ENCODE results near the gene SLC50A1. TPM values are rescaled to one million over a fixed set of nuclear protein-coding genes. Genes with fewer than 3 reads are reported as not detected.

SLC50A1 gene
- total RNA-seq, 5 donors from 2014 or later (not counting 1 experiment from before 2014, with no cell fraction given), result 20.7 to 34.9 (median 30.8) TPM

DNA sequence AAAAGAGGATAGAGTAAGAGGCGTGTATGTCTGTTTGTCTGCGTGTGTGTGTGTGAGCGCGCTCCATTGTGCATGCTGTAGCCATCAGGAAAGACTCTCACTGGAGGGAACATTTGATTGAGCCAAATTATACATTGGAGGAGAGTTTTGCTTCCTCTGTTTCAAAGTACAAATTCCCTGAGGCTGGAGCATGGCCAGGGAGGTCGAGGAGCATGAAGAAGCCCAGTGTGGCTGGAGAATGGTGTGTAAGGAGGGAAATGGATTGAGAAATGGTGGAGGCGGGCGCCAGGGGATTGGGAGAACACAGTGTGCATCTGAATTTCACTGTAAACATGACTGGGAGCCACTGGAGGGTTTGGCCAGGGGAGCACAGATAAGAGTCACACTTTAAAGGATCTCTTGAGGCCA is 30.0 kb upstream of the SLC50A1 start:
- Histone ChIP-seq H3K27ac (ENCODE audit: low read length) (no peak overlapping the region), H3K9me3 (no peaks in the 10 kb centered on the region), H3K4me3 (ENCODE audit: control insufficient read depth in 1 of 2, extremely low read depth in 1 of 2, low read length in 1 of 2) (no peak overlapping the region), H3K4me1 (ENCODE audit: control insufficient read depth in 1 of 2, extremely low read depth in 1 of 2, insufficient read depth in 2 of 2, low read length in 2 of 2) (no peaks in the 10 kb centered on the region), H3K36me3 (ENCODE audit: control insufficient read depth in 2 of 2, extremely low read depth in 1 of 2, insufficient read depth in 1 of 2, low read length in 1 of 2) (no peaks in the 10 kb centered on the region), H3K27me3 (replicated peaks in 1 of 2; ENCODE audit: control insufficient read depth in 2 of 2, extremely low read depth in 1 of 2, insufficient read depth in 2 of 2, low read length in 1 of 2) (peaks cover 0 to 6% of the 10 kb centered on the region in 2 experiments)
- H3K27ac Mint-ChIP-seq, result no peak overlapping the region
- no peaks in the 10 kb centered on the region for H3K36me3 Mint-ChIP-seq
- POLR2A ChIA-PET, result interaction anchor here in 1 of 2 donors (0.7 kb wide), 1 partner anchor 25 kb away, joined by 4 read pairs; no protein-coding TSS in a partner anchor
- peaks cover 0 to 4% of the 10 kb centered on the region in 2 donors for H3K27me3 Mint-ChIP-seq
- CTCF ChIA-PET, result no interaction called here
- DNase-seq, result no peak
- WGBS (ENCODE audit: insufficient coverage), result 88% methylated on average over 6 of the region's 7 CpGs
- H3K4me3 Mint-ChIP-seq, result no peak overlapping the region
- peaks cover 0 to 7% (median 0%) of the 10 kb centered on the region in 3 donors for H3K4me1 Mint-ChIP-seq
- no peaks in the 10 kb centered on the region for H3K9me3 Mint-ChIP-seq
- ATAC-seq (replicated peaks in 1 of 4), result no peak

- POLR2A ChIA-PET, result no interaction called here
- no CpG with 5 or more reads among the region's 6 CpGs for WGBS (ENCODE audit: insufficient coverage)
These were observed 28.8 kb upstream of the SLC50A1 start for GRCh38 chr1:155106862-155107261.

DNA sequence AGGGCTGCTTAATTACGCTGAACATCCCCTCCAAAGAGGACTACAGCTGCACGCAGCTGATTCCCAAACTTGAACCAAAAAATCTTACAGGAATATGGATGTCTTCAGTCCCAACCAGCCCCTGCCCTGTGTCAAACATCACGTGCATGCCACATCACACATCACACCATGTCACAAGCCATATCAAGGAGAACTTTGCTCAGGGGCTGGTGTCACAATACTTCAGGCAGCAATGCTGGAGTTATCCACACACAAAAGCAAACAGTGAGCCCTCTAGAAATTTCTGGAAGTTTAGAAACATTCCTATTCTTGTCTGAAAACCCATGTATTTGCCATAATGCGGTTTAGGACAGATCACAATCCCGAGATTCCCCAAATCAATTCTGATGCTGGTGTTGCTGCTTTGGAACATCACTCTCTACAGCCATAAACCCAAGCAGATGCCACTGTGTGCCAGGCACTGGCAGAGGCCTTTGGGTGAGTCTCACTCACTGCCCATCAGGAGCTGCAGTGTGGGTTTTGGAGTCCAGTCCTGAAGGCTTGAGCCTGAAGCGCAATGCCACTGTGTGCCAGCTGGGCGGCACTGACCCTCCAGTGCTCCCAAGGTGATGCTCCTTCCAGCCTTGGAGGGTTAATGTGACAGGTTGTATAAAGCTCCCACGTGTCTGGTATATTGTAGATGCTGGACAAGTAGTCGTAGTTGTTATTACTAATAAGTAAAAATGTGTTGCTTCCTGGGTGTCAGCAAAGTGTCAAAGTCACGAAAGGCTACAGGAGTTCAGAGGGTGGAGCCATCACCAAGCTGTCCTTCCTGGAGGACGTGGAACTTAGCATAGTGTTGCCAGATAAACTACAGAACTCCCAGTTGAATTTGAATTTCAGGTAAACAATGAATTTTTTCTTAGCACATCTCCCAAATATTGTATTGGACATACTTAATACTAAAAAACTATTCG is 28.1 kb upstream of the SLC50A1 start:
- Mint-ChIP-seq H3K9me3 (no peaks in the 10 kb centered on the region), H3K36me3 (no peaks in the 10 kb centered on the region), H3K4me3 (no peak overlapping the region), H3K27ac (no peak overlapping the region), H3K27me3 (peaks cover 0 to 1% of the 10 kb centered on the region in 2 donors), H3K4me1 (peaks cover 0 to 7% (median 0%) of the 10 kb centered on the region in 3 donors)
- Histone ChIP-seq H3K36me3 (ENCODE audit: control insufficient read depth in 2 of 2, extremely low read depth in 1 of 2, insufficient read depth in 1 of 2, low read length in 1 of 2) (no peaks in the 10 kb centered on the region), H3K27me3 (replicated peaks in 1 of 2; ENCODE audit: control insufficient read depth in 2 of 2, extremely low read depth in 1 of 2, insufficient read depth in 2 of 2, low read length in 1 of 2) (peaks cover 0 to 15% of the 10 kb centered on the region in 2 experiments), H3K27ac (ENCODE audit: low read length) (no peak overlapping the region), H3K4me1 (ENCODE audit: control insufficient read depth in 1 of 2, extremely low read depth in 1 of 2, insufficient read depth in 2 of 2, low read length in 2 of 2) (no peaks in the 10 kb centered on the region), H3K4me3 (ENCODE audit: control insufficient read depth in 1 of 2, extremely low read depth in 1 of 2, low read length in 1 of 2) (no peak overlapping the region), H3K9me3 (no peaks in the 10 kb centered on the region)
- 76% methylated on average over 7 of the region's 12 CpGs for WGBS (ENCODE audit: insufficient coverage)
- no peak for ATAC-seq (replicated peaks in 1 of 4)
- CTCF ChIA-PET, result no interaction called here
- POLR2A ChIA-PET, result interaction anchor here in 1 of 2 donors (0.6 kb wide), 1 partner anchor 222 kb away, joined by 7 read pairs; no protein-coding TSS in a partner anchor
- DNase-seq, result no peak

More at GRCh38 chr1:155106862-155107261, 28.8 kb upstream of the SLC50A1 start:
- no peaks in the 10 kb centered on the region for H3K4me1 ChIP-seq (ENCODE audit: control insufficient read depth in 1 of 2, extremely low read depth in 1 of 2, insufficient read depth in 2 of 2, low read length in 2 of 2)
- peaks cover 0 to 7% (median 0%) of the 10 kb centered on the region in 3 donors for H3K4me1 Mint-ChIP-seq
- no peak overlapping the region for H3K4me3 Mint-ChIP-seq
- H3K36me3 ChIP-seq (ENCODE audit: control insufficient read depth in 2 of 2, extremely low read depth in 1 of 2, insufficient read depth in 1 of 2, low read length in 1 of 2), result no peaks in the 10 kb centered on the region
- H3K4me3 ChIP-seq (ENCODE audit: control insufficient read depth in 1 of 2, extremely low read depth in 1 of 2, low read length in 1 of 2), result no peak overlapping the region
- H3K27me3 Mint-ChIP-seq, result peaks cover 0 to 1% of the 10 kb centered on the region in 2 donors
- no peaks in the 10 kb centered on the region for H3K9me3 ChIP-seq
- ATAC-seq (replicated peaks in 1 of 4) (no peak), DNase-seq (no peak)
- no peaks in the 10 kb centered on the region for H3K36me3 Mint-ChIP-seq
- CTCF ChIA-PET, result no interaction called here
- peaks cover 0 to 9% of the 10 kb centered on the region in 2 experiments for H3K27me3 ChIP-seq (replicated peaks in 1 of 2; ENCODE audit: control insufficient read depth in 2 of 2, extremely low read depth in 1 of 2, insufficient read depth in 2 of 2, low read length in 1 of 2)
- H3K9me3 Mint-ChIP-seq, result no peaks in the 10 kb centered on the region
- H3K27ac Mint-ChIP-seq, result no peak overlapping the region
- H3K27ac ChIP-seq (ENCODE audit: low read length), result no peak overlapping the region

GRCh38 chr1:155108296-155108695 is 27.4 kb upstream of the SLC50A1 start:
- WGBS (ENCODE audit: insufficient coverage), result 91% methylated on average over 4 of the region's 5 CpGs
- ChIA-PET CTCF (no interaction called here), POLR2A (no interaction called here)
- DNase-seq (no peak), ATAC-seq (replicated peaks in 1 of 4) (no peak)
- Histone ChIP-seq H3K27me3 (replicated peaks in 1 of 2; ENCODE audit: control insufficient read depth in 2 of 2, extremely low read depth in 1 of 2, insufficient read depth in 2 of 2, low read length in 1 of 2) (peaks cover 0 to 18% of the 10 kb centered on the region in 2 experiments), H3K27ac (ENCODE audit: low read length) (no peak overlapping the region), H3K4me1 (ENCODE audit: control insufficient read depth in 1 of 2, extremely low read depth in 1 of 2, insufficient read depth in 2 of 2, low read length in 2 of 2) (no peaks in the 10 kb centered on the region), H3K36me3 (ENCODE audit: control insufficient read depth in 2 of 2, extremely low read depth in 1 of 2, insufficient read depth in 1 of 2, low read length in 1 of 2) (no peaks in the 10 kb centered on the region), H3K9me3 (no peaks in the 10 kb centered on the region), H3K4me3 (ENCODE audit: control insufficient read depth in 1 of 2, extremely low read depth in 1 of 2, low read length in 1 of 2) (no peak overlapping the region)
- H3K36me3 Mint-ChIP-seq, result no peaks in the 10 kb centered on the region
- H3K4me1 Mint-ChIP-seq, result peaks cover 0 to 7% (median 0%) of the 10 kb centered on the region in 3 donors
- no peak overlapping the region for H3K4me3 Mint-ChIP-seq
- no peaks in the 10 kb centered on the region for H3K9me3 Mint-ChIP-seq
- H3K27me3 Mint-ChIP-seq, result peaks cover 0 to 1% of the 10 kb centered on the region in 2 donors
- H3K27ac Mint-ChIP-seq, result no peak overlapping the region

GRCh38 chr1:155110381-155110780 is 25.3 kb upstream of the SLC50A1 start:
- DNase-seq, result no peak
- POLR2A ChIA-PET, result no interaction called here
- Mint-ChIP-seq H3K4me1 (peaks cover 0 to 7% (median 0%) of the 10 kb centered on the region in 3 donors), H3K4me3 (no peak overlapping the region), H3K36me3 (no peaks in the 10 kb centered on the region), H3K9me3 (no peaks in the 10 kb centered on the region), H3K27me3 (peaks cover 0 to 6% of the 10 kb centered on the region in 2 donors), H3K27ac (no peak overlapping the region)
- H3K4me3 ChIP-seq (ENCODE audit: control insufficient read depth in 1 of 2, extremely low read depth in 1 of 2, low read length in 1 of 2), result no peak overlapping the region
- H3K27me3 ChIP-seq (replicated peaks in 1 of 2; ENCODE audit: control insufficient read depth in 2 of 2, extremely low read depth in 1 of 2, insufficient read depth in 2 of 2, low read length in 1 of 2), result peaks cover 0 to 19% of the 10 kb centered on the region in 2 experiments
- no peak for ATAC-seq (replicated peaks in 1 of 4)
- 93% methylated on average over 3 of the region's 8 CpGs for WGBS (ENCODE audit: insufficient coverage)
- CTCF ChIA-PET, result no interaction called here
- H3K36me3 ChIP-seq (ENCODE audit: control insufficient read depth in 2 of 2, extremely low read depth in 1 of 2, insufficient read depth in 1 of 2, low read length in 1 of 2), result no peaks in the 10 kb centered on the region
- no peaks in the 10 kb centered on the region for H3K4me1 ChIP-seq (ENCODE audit: control insufficient read depth in 1 of 2, extremely low read depth in 1 of 2, insufficient read depth in 2 of 2, low read length in 2 of 2)
- H3K9me3 ChIP-seq, result no peaks in the 10 kb centered on the region
- no peak overlapping the region for H3K27ac ChIP-seq (ENCODE audit: low read length)

- Mint-ChIP-seq H3K4me1 (peaks cover 0 to 7% (median 0%) of the 10 kb centered on the region in 3 donors), H3K4me3 (no peak overlapping the region), H3K9me3 (no peaks in the 10 kb centered on the region), H3K36me3 (no peaks in the 10 kb centered on the region), H3K27ac (no peak overlapping the region), H3K27me3 (peaks cover 0 to 7% of the 10 kb centered on the region in 2 donors)
- no peak for ATAC-seq (replicated peaks in 1 of 4)
- ChIA-PET POLR2A (no interaction called here), CTCF (no interaction called here)
- Histone ChIP-seq H3K4me3 (ENCODE audit: control insufficient read depth in 1 of 2, extremely low read depth in 1 of 2, low read length in 1 of 2) (no peak overlapping the region), H3K4me1 (ENCODE audit: control insufficient read depth in 1 of 2, extremely low read depth in 1 of 2, insufficient read depth in 2 of 2, low read length in 2 of 2) (no peaks in the 10 kb centered on the region), H3K9me3 (no peaks in the 10 kb centered on the region), H3K27ac (ENCODE audit: low read length) (no peak overlapping the region), H3K36me3 (ENCODE audit: control insufficient read depth in 2 of 2, extremely low read depth in 1 of 2, insufficient read depth in 1 of 2, low read length in 1 of 2) (no peaks in the 10 kb centered on the region), H3K27me3 (replicated peaks in 1 of 2; ENCODE audit: control insufficient read depth in 2 of 2, extremely low read depth in 1 of 2, insufficient read depth in 2 of 2, low read length in 1 of 2) (peaks cover 0 to 19% of the 10 kb centered on the region in 2 experiments)
- 13% methylated on average over 5 of the region's 8 CpGs for WGBS (ENCODE audit: insufficient coverage)
- DNase-seq, result no peak
These were observed 24.8 kb upstream of the SLC50A1 start for GRCh38 chr1:155110826-155111225.
